NCI-H1694 (cell line): ENCODE data around the gene LACTBL1.
"Not testable (repeated sequence)": the region's sequence is repeated elsewhere in the genome, so short reads cannot be mapped to it uniquely, and the experiment has no call there.

Experiments used
- DNase-seq: peaks from one replicate; lab custom pipeline; 2025; lab: John Stamatoyannopoulos, UW

The LACTBL1 gene

GRCh38 chr1:22972760-22973159 is at the start of gene LACTBL1:
Gene LACTBL1 (minus strand): TSS chr1:22972866. CDS start chr1:22972316, 550 bp downstream.
- no peak for DNase-seq

- no peak for DNase-seq
Measured at GRCh38 chr1:23021834-23022233, 49.2 kb upstream of the LACTBL1 start.

GRCh38 chr1:23020706-23021405 is 48.2 kb upstream of the LACTBL1 start:
- DNase-seq: no peak

- DNase-seq: no peak
Measured at GRCh38 chr1:23019863-23020625, 47.4 kb upstream of the LACTBL1 start.

- peak; percentile 83 for DNase-seq
Measured at GRCh38 chr1:23019094-23019862, 46.6 kb upstream of the LACTBL1 start, which contains the start of gene KDM1A. Gene KDM1A (plus strand): TSS chr1:23019468. CDS start chr1:23019597, 129 bp downstream.

- no peak for DNase-seq
Measured at GRCh38 chr1:23018661-23019093, 46.0 kb upstream of the LACTBL1 start.

GRCh38 chr1:23013657-23014056 is 41.0 kb upstream of the LACTBL1 start:
- no peak for DNase-seq

- DNase-seq: not testable (repeated sequence)
Measured at GRCh38 chr1:23010025-23010424, 37.4 kb upstream of the LACTBL1 start.

- DNase-seq: no peak
Measured at GRCh38 chr1:23008901-23009300, 36.2 kb upstream of the LACTBL1 start.

GRCh38 chr1:23007106-23007505 is 34.4 kb upstream of the LACTBL1 start:
- DNase-seq: no peak

- DNase-seq: not testable (repeated sequence)
Measured at GRCh38 chr1:23004769-23005168, 32.1 kb upstream of the LACTBL1 start.

- DNase-seq: no peak
Measured at GRCh38 chr1:23004112-23004511, 31.4 kb upstream of the LACTBL1 start.

- not testable (repeated sequence) for DNase-seq
Measured at GRCh38 chr1:23002218-23002617, 29.6 kb upstream of the LACTBL1 start.

GRCh38 chr1:23000133-23000532 is 27.5 kb upstream of the LACTBL1 start:
- not testable (repeated sequence) for DNase-seq

- not testable (repeated sequence) for DNase-seq
Measured at GRCh38 chr1:22997528-22997927, 24.9 kb upstream of the LACTBL1 start.

- DNase-seq: no peak
Measured at GRCh38 chr1:22995774-22996173, 23.1 kb upstream of the LACTBL1 start.

- DNase-seq: not testable (repeated sequence)
Measured at GRCh38 chr1:22993220-22993795, 20.6 kb upstream of the LACTBL1 start.

GRCh38 chr1:22992384-22992783 is 19.7 kb upstream of the LACTBL1 start:
- DNase-seq: not testable (repeated sequence)

GRCh38 chr1:22983944-22984343 is 11.3 kb upstream of the LACTBL1 start:
- DNase-seq: no peak

- not testable (repeated sequence) for DNase-seq
Measured at GRCh38 chr1:22980471-22980790, 7.8 kb upstream of the LACTBL1 start.

- no peak for DNase-seq
Measured at GRCh38 chr1:22978299-22978698, 5.6 kb upstream of the LACTBL1 start.
